Fibroblast of lung (primary cell): ENCODE measurements around the gene FOXQ1.

Experiments
- EZH2 ChIP-seq: IDR thresholded peaks from 2 replicates; pipeline ENCODE4 v1.5.1; 2012; ENCODE audit warnings: low read length, control low read depth, mild to moderate bottlenecking; ENCODE audit errors: missing control alignments
- TF ChIP-seq, protein P1 (sequence below), 2 donors: IDR thresholded peaks in 1 of 2; conservative IDR thresholded peaks in 1 of 2; 1 replicate in 1 of 2; 2 replicates in 1 of 2; pipeline ENCODE4 v1.5.1; 2011 to 2012; ENCODE audit warnings: low read length in 2 of 2, control low read depth in 1 of 2, inconsistent platforms in 1 of 2, low read depth in 1 of 2, mild to moderate bottlenecking in 1 of 2

DNA sequence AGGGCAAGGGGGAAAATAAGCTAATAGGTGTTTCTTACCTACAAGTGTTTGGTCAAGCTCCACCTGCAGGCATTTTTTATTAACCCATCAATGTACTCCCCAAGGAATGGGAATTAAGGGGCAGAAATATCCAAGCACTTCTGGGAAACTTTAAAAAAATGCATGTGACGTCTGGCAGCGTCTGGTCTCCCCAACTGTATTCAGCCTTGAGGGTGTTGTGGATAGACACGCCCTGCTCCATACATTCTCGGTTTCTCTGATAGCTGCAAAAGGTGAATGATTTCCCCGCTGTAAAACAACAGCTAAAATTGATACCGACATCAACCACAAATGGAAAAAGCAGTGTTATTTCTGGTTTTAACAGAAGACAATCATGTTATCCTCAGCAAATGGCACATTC is 2.5 kb upstream of the FOXQ1 start:
- TF ChIP-seq, protein P1, sequence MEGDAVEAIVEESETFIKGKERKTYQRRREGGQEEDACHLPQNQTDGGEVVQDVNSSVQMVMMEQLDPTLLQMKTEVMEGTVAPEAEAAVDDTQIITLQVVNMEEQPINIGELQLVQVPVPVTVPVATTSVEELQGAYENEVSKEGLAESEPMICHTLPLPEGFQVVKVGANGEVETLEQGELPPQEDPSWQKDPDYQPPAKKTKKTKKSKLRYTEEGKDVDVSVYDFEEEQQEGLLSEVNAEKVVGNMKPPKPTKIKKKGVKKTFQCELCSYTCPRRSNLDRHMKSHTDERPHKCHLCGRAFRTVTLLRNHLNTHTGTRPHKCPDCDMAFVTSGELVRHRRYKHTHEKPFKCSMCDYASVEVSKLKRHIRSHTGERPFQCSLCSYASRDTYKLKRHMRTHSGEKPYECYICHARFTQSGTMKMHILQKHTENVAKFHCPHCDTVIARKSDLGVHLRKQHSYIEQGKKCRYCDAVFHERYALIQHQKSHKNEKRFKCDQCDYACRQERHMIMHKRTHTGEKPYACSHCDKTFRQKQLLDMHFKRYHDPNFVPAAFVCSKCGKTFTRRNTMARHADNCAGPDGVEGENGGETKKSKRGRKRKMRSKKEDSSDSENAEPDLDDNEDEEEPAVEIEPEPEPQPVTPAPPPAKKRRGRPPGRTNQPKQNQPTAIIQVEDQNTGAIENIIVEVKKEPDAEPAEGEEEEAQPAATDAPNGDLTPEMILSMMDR (conservative IDR thresholded peaks at IDR 0.05 in 1 of 2, IDR thresholded peaks at IDR 0.05 in 1 of 2; ENCODE audit: low read depth in 1 of 2, low read length in 2 of 2), result no peak
- no peak for TF ChIP-seq EZH2
